Bronchial epithelial cell (primary cell): Measurements from ENCODE around the gene CERS3. TPM values are rescaled to one million over a fixed set of nuclear protein-coding genes. Genes with fewer than 3 reads are reported as not detected.

Source experiments
- DNase-seq: peaks from one replicate; pipeline ENCODE4 v3.0.0-alpha.2; 2010; ENCODE audit warnings: low read depth
- FAIRE-seq: peaks from 2 replicates; lab custom pipeline; 2011; peaks lifted over from hg19 to GRCh38; lab: Jason Lieb, UNC
- H3K27me3 ChIP-seq: 2 replicates; pipeline ENCODE4 v1.5.1; 2011; ENCODE audit warnings: low read length; ENCODE audit not compliant: control insufficient read depth, insufficient read depth
- H3K36me3 ChIP-seq: 2 replicates; pipeline ENCODE4 v1.5.1; 2011; ENCODE audit warnings: low read length; ENCODE audit not compliant: control insufficient read depth, insufficient read depth
- H3K4me3 ChIP-seq: 2 replicates; pipeline ENCODE4 v1.5.1; 2011; ENCODE audit warnings: mild to moderate bottlenecking, low read depth, low read length, control low read depth
- CTCF ChIP-seq: IDR thresholded peaks from 2 replicates; pipeline ENCODE4 v1.5.1; 2011; ENCODE audit warnings: mild to moderate bottlenecking, moderate library complexity, low read length, control low read depth, inconsistent platforms; ENCODE audit not compliant: insufficient read depth, severe bottlenecking
- total RNA-seq: library from RNA; depleted of rRNA; stranded (reverse); fragments of >200 nt; gene quantifications from 2 replicates; pipeline ENCODE4 v1.2.1, GENCODE V29; 2014

CERS3 gene
- total RNA-seq, 1 donor from 2014 or later = 4.7 TPM

GRCh38 chr15:100430411-100430810 is 98.3 kb downstream of the CERS3 start:
- DNase-seq (no peak), FAIRE-seq (no peak)
- H3K36me3 ChIP-seq = no peaks in the 10 kb centered on the region
- no peak overlapping the region for H3K4me3 ChIP-seq
- H3K27me3 ChIP-seq = no peaks in the 10 kb centered on the region
- no peak for TF ChIP-seq CTCF

- Histone ChIP-seq H3K27me3 (no peaks in the 10 kb centered on the region), H3K36me3 (no peaks in the 10 kb centered on the region), H3K4me3 (no peak overlapping the region)
- no peak for FAIRE-seq
- no peak for DNase-seq
- no peak for TF ChIP-seq CTCF
Measured at GRCh38 chr15:100429116-100429728, 99.5 kb downstream of the CERS3 start.

DNA sequence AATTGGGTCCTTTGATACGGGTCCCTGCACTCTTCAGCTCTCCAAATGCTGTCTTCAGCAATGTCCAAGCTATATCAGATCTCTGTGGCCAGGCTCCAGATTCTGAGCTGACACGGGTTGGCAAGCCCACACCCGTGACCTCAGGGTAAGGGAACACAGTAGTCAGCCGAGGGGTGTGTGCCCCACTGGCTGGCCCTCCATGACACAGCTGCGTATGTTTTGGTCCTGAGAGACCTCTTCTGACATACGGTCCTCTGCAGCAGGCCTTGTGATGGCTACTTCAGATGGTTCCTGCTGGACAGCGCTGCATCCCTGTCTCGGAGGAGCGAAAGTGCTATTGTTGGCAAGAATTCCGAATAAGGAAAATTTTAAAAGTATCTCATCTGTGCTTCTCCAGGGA is 101.8 kb downstream of the CERS3 start:
- H3K36me3 ChIP-seq = no peaks in the 10 kb centered on the region
- TF ChIP-seq CTCF = no peak
- DNase-seq (no peak), FAIRE-seq (no peak)
- no peaks in the 10 kb centered on the region for H3K27me3 ChIP-seq
- H3K4me3 ChIP-seq = no peak overlapping the region

- FAIRE-seq (no peak), DNase-seq (no peak)
- Histone ChIP-seq H3K4me3 (no peak overlapping the region), H3K27me3 (no peaks in the 10 kb centered on the region), H3K36me3 (no peaks in the 10 kb centered on the region)
- no peak for TF ChIP-seq CTCF
Measured at GRCh38 chr15:100405179-100405578, 123.6 kb downstream of the CERS3 start.

DNA sequence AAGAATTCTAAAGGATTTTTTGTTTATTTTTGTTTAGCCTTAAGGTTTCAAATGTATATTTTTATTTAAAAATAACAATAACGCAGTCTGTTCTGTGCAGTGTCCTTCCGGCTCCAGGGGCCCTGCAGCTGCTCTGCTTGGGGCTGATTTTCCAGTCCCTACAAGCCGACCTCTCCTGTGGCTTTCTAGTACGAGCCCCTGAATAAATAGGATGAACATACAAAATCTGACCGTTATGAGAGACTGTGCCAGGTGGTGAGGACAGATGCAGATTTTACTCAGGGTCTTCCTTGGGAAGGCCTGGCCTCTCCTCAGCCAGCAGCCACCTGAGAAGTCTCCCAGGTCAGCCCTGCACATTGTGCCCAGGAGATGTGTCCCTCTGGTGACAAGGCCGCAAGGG is 127.8 kb downstream of the CERS3 start:
- H3K4me3 ChIP-seq = no peak overlapping the region
- TF ChIP-seq CTCF = no peak
- DNase-seq = no peak
- FAIRE-seq = no peak
- no peaks in the 10 kb centered on the region for H3K36me3 ChIP-seq
- H3K27me3 ChIP-seq = no peaks in the 10 kb centered on the region
